Measurements from ENCODE around the gene MIA.
"Not testable (repeated sequence)": the region's sequence is repeated elsewhere in the genome, so short reads cannot be mapped to it uniquely, and the experiment has no call there.

The MIA gene

GRCh38 chr19:40759352-40759751, 16.0 kb upstream of the MIA start:
- H3K27ac Mint-ChIP-seq, result no peak overlapping the region
- peaks cover 70% of the 10 kb centered on the region for H3K36me3 Mint-ChIP-seq (ENCODE audit: low read depth)
- H3K9me3 Mint-ChIP-seq, result no peaks in the 10 kb centered on the region
- H3K27me3 Mint-ChIP-seq (ENCODE audit: low read depth), result no peaks in the 10 kb centered on the region
- H3K4me1 Mint-ChIP-seq (ENCODE audit: low read depth), result peaks cover 52% of the 10 kb centered on the region
- no peak overlapping the region for H3K4me3 Mint-ChIP-seq

- Mint-ChIP-seq H3K9me3 (no peaks in the 10 kb centered on the region), H3K27ac (no peak overlapping the region), H3K36me3 (ENCODE audit: low read depth) (peaks cover 61% of the 10 kb centered on the region), H3K27me3 (ENCODE audit: low read depth) (no peaks in the 10 kb centered on the region), H3K4me3 (no peak overlapping the region), H3K4me1 (ENCODE audit: low read depth) (peaks cover 36% of the 10 kb centered on the region)
Observed at GRCh38 chr19:40762754-40763470, 12.4 kb upstream of the MIA start.

- H3K36me3 Mint-ChIP-seq (ENCODE audit: low read depth), result peaks cover 55% of the 10 kb centered on the region
- no peaks in the 10 kb centered on the region for H3K27me3 Mint-ChIP-seq (ENCODE audit: low read depth)
- no peak overlapping the region for H3K27ac Mint-ChIP-seq
- H3K4me3 Mint-ChIP-seq, result no peak overlapping the region
- H3K9me3 Mint-ChIP-seq, result no peaks in the 10 kb centered on the region
- peaks cover 32% of the 10 kb centered on the region for H3K4me1 Mint-ChIP-seq (ENCODE audit: low read depth)
Observed at GRCh38 chr19:40763526-40763925, 11.8 kb upstream of the MIA start.

GRCh38 chr19:40763963-40764362, 11.4 kb upstream of the MIA start:
- H3K27ac Mint-ChIP-seq, result peak overlapping the region; percentile 18
- H3K36me3 Mint-ChIP-seq (ENCODE audit: low read depth), result peaks cover 54% of the 10 kb centered on the region
- H3K27me3 Mint-ChIP-seq (ENCODE audit: low read depth), result no peaks in the 10 kb centered on the region
- H3K4me1 Mint-ChIP-seq (ENCODE audit: low read depth), result peaks cover 32% of the 10 kb centered on the region
- no peak overlapping the region for H3K4me3 Mint-ChIP-seq
- H3K9me3 Mint-ChIP-seq, result no peaks in the 10 kb centered on the region

- Mint-ChIP-seq H3K36me3 (ENCODE audit: low read depth) (peaks cover 48% of the 10 kb centered on the region), H3K4me1 (ENCODE audit: low read depth) (peaks cover 29% of the 10 kb centered on the region)
- not testable (repeated sequence) for H3K4me3 Mint-ChIP-seq; H3K27ac Mint-ChIP-seq; H3K9me3 Mint-ChIP-seq; H3K27me3 Mint-ChIP-seq (ENCODE audit: low read depth)
Observed at GRCh38 chr19:40766385-40766784, 8.9 kb upstream of the MIA start.

- Mint-ChIP-seq H3K27ac (no peak overlapping the region), H3K9me3 (peaks cover 7% of the 10 kb centered on the region), H3K4me1 (ENCODE audit: low read depth) (peaks cover 23% of the 10 kb centered on the region), H3K4me3 (no peak overlapping the region), H3K36me3 (ENCODE audit: low read depth) (peaks cover 30% of the 10 kb centered on the region), H3K27me3 (ENCODE audit: low read depth) (no peaks in the 10 kb centered on the region)
Observed at GRCh38 chr19:40768869-40769268, 6.5 kb upstream of the MIA start.

- peaks cover 12% of the 10 kb centered on the region for H3K4me1 Mint-ChIP-seq (ENCODE audit: low read depth)
- H3K36me3 Mint-ChIP-seq (ENCODE audit: low read depth), result peaks cover 14% of the 10 kb centered on the region
- H3K27ac Mint-ChIP-seq; H3K9me3 Mint-ChIP-seq; H3K4me3 Mint-ChIP-seq; H3K27me3 Mint-ChIP-seq (ENCODE audit: low read depth): not testable (repeated sequence)
Observed at GRCh38 chr19:40771101-40771862, 4.0 kb upstream of the MIA start.

GRCh38 chr19:40775632-40776022, 306 bp downstream of the MIA start:
- Mint-ChIP-seq H3K36me3 (ENCODE audit: low read depth) (peaks cover 15% of the 10 kb centered on the region), H3K27ac (peak overlapping the region; percentile 69), H3K4me1 (ENCODE audit: low read depth) (peaks cover 36% of the 10 kb centered on the region), H3K4me3 (no peak overlapping the region), H3K9me3 (peaks cover 7% of the 10 kb centered on the region), H3K27me3 (ENCODE audit: low read depth) (no peaks in the 10 kb centered on the region)

GRCh38 chr19:40776364-40776763, 1.0 kb downstream of the MIA start:
- H3K27ac Mint-ChIP-seq, result no peak overlapping the region
- no peak overlapping the region for H3K4me3 Mint-ChIP-seq
- H3K4me1 Mint-ChIP-seq (ENCODE audit: low read depth), result peaks cover 35% of the 10 kb centered on the region
- no peaks in the 10 kb centered on the region for H3K27me3 Mint-ChIP-seq (ENCODE audit: low read depth)
- peaks cover under 1% of the 10 kb centered on the region for H3K9me3 Mint-ChIP-seq
- peaks cover 12% of the 10 kb centered on the region for H3K36me3 Mint-ChIP-seq (ENCODE audit: low read depth)

- peaks cover 36% of the 10 kb centered on the region for H3K4me1 Mint-ChIP-seq (ENCODE audit: low read depth)
Observed at GRCh38 chr19:40776932-40777644, 1.8 kb downstream of the MIA start.

GRCh38 chr19:40777645-40777936, 2.3 kb downstream of the MIA start:
- Mint-ChIP-seq H3K4me3 (peak overlapping the region; percentile 92), H3K27me3 (ENCODE audit: low read depth) (no peaks in the 10 kb centered on the region), H3K27ac (peak overlapping the region; percentile 97), H3K36me3 (ENCODE audit: low read depth) (peaks cover 14% of the 10 kb centered on the region), H3K9me3 (no peaks in the 10 kb centered on the region), H3K4me1 (ENCODE audit: low read depth) (peaks cover 36% of the 10 kb centered on the region)

More at GRCh38 chr19:40776932-40777644, 1.8 kb downstream of the MIA start:
- Mint-ChIP-seq H3K9me3 (no peaks in the 10 kb centered on the region), H3K27ac (peak overlapping the region; percentile 97), H3K36me3 (ENCODE audit: low read depth) (peaks cover 13% of the 10 kb centered on the region), H3K4me3 (peak overlapping the region; percentile 92), H3K27me3 (ENCODE audit: low read depth) (no peaks in the 10 kb centered on the region)

GRCh38 chr19:40777937-40778705, 2.8 kb downstream of the MIA start, which contains the start of gene RAB4B:
Gene RAB4B (plus strand): TSS chr19:40778247. CDS start chr19:40778376, 129 bp downstream.
- Mint-ChIP-seq H3K27me3 (ENCODE audit: low read depth) (no peaks in the 10 kb centered on the region), H3K4me3 (peak within 1 kb of the TSS; percentile 92), H3K27ac (peak within 1 kb of the TSS; percentile 97), H3K9me3 (no peaks in the 10 kb centered on the region), H3K36me3 (ENCODE audit: low read depth) (peaks cover 14% of the 10 kb centered on the region), H3K4me1 (ENCODE audit: low read depth) (peaks cover 36% of the 10 kb centered on the region)

GRCh38 chr19:40778706-40779284, 3.5 kb downstream of the MIA start:
- Mint-ChIP-seq H3K4me1 (ENCODE audit: low read depth) (peaks cover 36% of the 10 kb centered on the region), H3K36me3 (ENCODE audit: low read depth) (peaks cover 16% of the 10 kb centered on the region), H3K27ac (peak overlapping the region; percentile 97), H3K27me3 (ENCODE audit: low read depth) (no peaks in the 10 kb centered on the region), H3K4me3 (peak overlapping the region; percentile 92), H3K9me3 (no peaks in the 10 kb centered on the region)

GRCh38 chr19:40780582-40780981, 5.3 kb downstream of the MIA start:
- no peaks in the 10 kb centered on the region for H3K27me3 Mint-ChIP-seq (ENCODE audit: low read depth)
- H3K36me3 Mint-ChIP-seq (ENCODE audit: low read depth), result peaks cover 21% of the 10 kb centered on the region
- peak overlapping the region; percentile 27 for H3K27ac Mint-ChIP-seq
- H3K9me3 Mint-ChIP-seq, result no peaks in the 10 kb centered on the region
- H3K4me1 Mint-ChIP-seq (ENCODE audit: low read depth), result peaks cover 38% of the 10 kb centered on the region
- H3K4me3 Mint-ChIP-seq, result peak overlapping the region; percentile 6
